ENCODE data around the gene WDFY4.

- TF ChIP-seq POLR2AphosphoS5 (IDR thresholded peaks at IDR 0.05; ENCODE audit: low read depth, low read length) (no peak), POLR2A (IDR thresholded peaks at IDR 0.05; ENCODE audit: low read depth, low read length) (no peak), TAF1 (IDR thresholded peaks at IDR 0.05; ENCODE audit: low read depth, low read length) (no peak)
Observed at GRCh38 chr10:48838834-48839233, 154.2 kb downstream of the WDFY4 start.

Data from GM12891 (cell line).